ENCODE data around the gene ATF6. TPM values are rescaled to one million over a fixed set of nuclear protein-coding genes. Genes with fewer than 3 reads are reported as not detected.

Gene ATF6
- total and polyA plus RNA-seq, 2 donors (not counting 1 experiment from before 2014, with no cell fraction given): 25.3 to 27.4 TPM

DNA sequence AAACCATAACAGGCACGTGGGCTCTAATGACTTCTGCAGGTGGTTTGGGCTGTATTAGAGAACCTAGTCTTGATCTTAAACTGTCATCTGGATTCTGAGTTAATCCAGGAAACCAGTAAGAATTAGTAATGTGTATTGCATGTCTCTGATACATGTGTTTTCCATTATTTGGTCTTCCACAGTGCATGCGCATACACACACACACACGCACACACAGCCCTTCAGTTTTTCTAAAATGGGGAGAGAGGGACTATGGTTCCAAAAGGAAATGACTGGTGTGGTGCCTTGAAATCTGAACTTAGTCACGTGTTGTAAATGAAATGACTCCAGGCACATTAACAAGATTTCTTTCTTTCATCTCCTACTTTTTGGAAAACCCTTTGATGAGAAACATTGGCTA lies 190.0 kb downstream of the ATF6 start:
- H3K4me3 ChIP-seq (replicated peaks in 1 of 4; ENCODE audit: control extremely low read depth in 1 of 4, insufficient read depth in 1 of 4, low read depth in 3 of 4, low read length in 4 of 4): no peak overlapping the region
- H4K20me1 ChIP-seq (ENCODE audit: control insufficient read depth, extremely low read depth, insufficient read depth, low read length): no peaks in the 10 kb centered on the region
- H3K27me3 ChIP-seq (ENCODE audit: control insufficient read depth, insufficient read depth, low read length): no peaks in the 10 kb centered on the region

DNA sequence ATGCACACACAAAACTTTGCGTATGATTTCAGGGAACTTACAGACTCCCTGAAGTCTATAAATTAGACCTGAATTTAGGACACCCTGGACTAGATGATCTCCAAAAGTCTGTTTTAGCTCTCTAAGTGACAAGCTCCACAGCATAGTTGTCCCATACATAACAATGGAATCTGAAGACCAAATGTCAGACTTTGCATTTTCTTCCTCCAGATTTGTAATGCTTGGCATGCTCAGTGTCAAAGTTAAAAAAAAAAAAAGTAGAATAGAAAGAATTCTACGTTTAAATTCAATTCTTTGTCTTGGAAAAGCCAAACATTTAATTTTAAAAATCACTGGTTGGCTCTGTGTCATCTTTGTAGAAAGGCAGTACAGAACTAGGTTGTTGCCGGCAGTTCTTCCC lies 190.8 kb downstream of the ATF6 start:
- TF ChIP-seq EZH2 (IDR thresholded peaks at IDR 0.05; ENCODE audit: low read length, missing control alignments): no peak
- TF ChIP-seq, protein P1, sequence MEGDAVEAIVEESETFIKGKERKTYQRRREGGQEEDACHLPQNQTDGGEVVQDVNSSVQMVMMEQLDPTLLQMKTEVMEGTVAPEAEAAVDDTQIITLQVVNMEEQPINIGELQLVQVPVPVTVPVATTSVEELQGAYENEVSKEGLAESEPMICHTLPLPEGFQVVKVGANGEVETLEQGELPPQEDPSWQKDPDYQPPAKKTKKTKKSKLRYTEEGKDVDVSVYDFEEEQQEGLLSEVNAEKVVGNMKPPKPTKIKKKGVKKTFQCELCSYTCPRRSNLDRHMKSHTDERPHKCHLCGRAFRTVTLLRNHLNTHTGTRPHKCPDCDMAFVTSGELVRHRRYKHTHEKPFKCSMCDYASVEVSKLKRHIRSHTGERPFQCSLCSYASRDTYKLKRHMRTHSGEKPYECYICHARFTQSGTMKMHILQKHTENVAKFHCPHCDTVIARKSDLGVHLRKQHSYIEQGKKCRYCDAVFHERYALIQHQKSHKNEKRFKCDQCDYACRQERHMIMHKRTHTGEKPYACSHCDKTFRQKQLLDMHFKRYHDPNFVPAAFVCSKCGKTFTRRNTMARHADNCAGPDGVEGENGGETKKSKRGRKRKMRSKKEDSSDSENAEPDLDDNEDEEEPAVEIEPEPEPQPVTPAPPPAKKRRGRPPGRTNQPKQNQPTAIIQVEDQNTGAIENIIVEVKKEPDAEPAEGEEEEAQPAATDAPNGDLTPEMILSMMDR (conservative IDR thresholded peaks at IDR 0.05 in 1 of 2, IDR thresholded peaks at IDR 0.05 in 1 of 2; ENCODE audit: low read depth in 1 of 2, low read length in 2 of 2): no peak
- Histone ChIP-seq H3K27me3 (ENCODE audit: control insufficient read depth, insufficient read depth, low read length) (no peaks in the 10 kb centered on the region), H3K4me3 (replicated peaks in 1 of 4; ENCODE audit: control extremely low read depth in 1 of 4, insufficient read depth in 1 of 4, low read depth in 3 of 4, low read length in 4 of 4) (no peak overlapping the region), H3K79me2 (ENCODE audit: control insufficient read depth, insufficient read depth, low read length) (no peaks in the 10 kb centered on the region), H4K20me1 (ENCODE audit: control insufficient read depth, extremely low read depth, insufficient read depth, low read length) (no peaks in the 10 kb centered on the region), H3K9ac (ENCODE audit: insufficient read depth, low read length) (no peak overlapping the region), H3K4me2 (ENCODE audit: extremely low read depth, insufficient read depth, low read length) (no peak overlapping the region), H3K36me3 (ENCODE audit: control insufficient read depth, insufficient read depth, low read length) (no peaks in the 10 kb centered on the region), H3K27ac (ENCODE audit: insufficient read depth, low read length) (no peak overlapping the region), H3K4me1 (ENCODE audit: control insufficient read depth, extremely low read depth, insufficient read depth, low read length) (peaks cover 14% of the 10 kb centered on the region), H3K9me3 (ENCODE audit: control insufficient read depth, insufficient read depth, low read depth, low read length) (no peaks in the 10 kb centered on the region), H2AFZ (ENCODE audit: low read length) (no peak overlapping the region)
- DNase-seq (ENCODE audit: low read depth in 2 of 2): no peak

More for the DNA sequence above, 190.0 kb downstream of the ATF6 start:
- Histone ChIP-seq H3K36me3 (ENCODE audit: control insufficient read depth, insufficient read depth, low read length) (no peaks in the 10 kb centered on the region), H3K4me1 (ENCODE audit: control insufficient read depth, extremely low read depth, insufficient read depth, low read length) (peaks cover 11% of the 10 kb centered on the region), H3K9me3 (ENCODE audit: control insufficient read depth, insufficient read depth, low read depth, low read length) (no peaks in the 10 kb centered on the region), H3K9ac (ENCODE audit: insufficient read depth, low read length) (no peak overlapping the region), H3K27ac (ENCODE audit: insufficient read depth, low read length) (peak overlapping the region; percentile 62), H3K79me2 (ENCODE audit: control insufficient read depth, insufficient read depth, low read length) (no peaks in the 10 kb centered on the region), H2AFZ (ENCODE audit: low read length) (no peak overlapping the region), H3K4me2 (ENCODE audit: extremely low read depth, insufficient read depth, low read length) (no peak overlapping the region)
- TF ChIP-seq, protein P1 (conservative IDR thresholded peaks at IDR 0.05 in 1 of 2, IDR thresholded peaks at IDR 0.05 in 1 of 2; ENCODE audit: low read depth in 1 of 2, low read length in 2 of 2): no peak
- no peak for TF ChIP-seq EZH2 (IDR thresholded peaks at IDR 0.05; ENCODE audit: low read length, missing control alignments)
- peak; percentile 54 to 71 for DNase-seq (ENCODE audit: low read depth in 2 of 2)

DNA sequence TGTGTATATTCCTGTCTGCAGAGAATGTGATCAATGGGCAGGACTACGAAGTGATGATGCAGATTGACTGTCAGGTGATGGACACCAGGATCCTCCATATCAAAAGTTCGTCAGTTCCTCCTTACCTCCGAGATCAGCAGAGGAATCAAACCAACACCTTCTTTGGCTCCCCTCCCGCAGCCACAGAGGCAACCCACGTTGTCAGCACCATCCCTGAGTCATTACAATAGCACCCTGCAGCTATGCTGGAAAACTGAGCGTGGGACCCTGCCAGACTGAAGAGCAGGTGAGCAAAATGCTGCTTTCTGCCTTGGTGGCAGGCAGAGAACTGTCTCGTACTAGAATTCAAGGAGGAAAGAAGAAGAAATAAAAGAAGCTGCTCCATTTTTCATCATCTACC lies 192.3 kb downstream of the ATF6 start:
- TF ChIP-seq EZH2 (IDR thresholded peaks at IDR 0.05; ENCODE audit: low read length, missing control alignments): no peak
- TF ChIP-seq, protein P1 (conservative IDR thresholded peaks at IDR 0.05 in 1 of 2, IDR thresholded peaks at IDR 0.05 in 1 of 2; ENCODE audit: low read depth in 1 of 2, low read length in 2 of 2): no peak
- H3K79me2 ChIP-seq (ENCODE audit: control insufficient read depth, insufficient read depth, low read length): no peaks in the 10 kb centered on the region
- no peaks in the 10 kb centered on the region for H4K20me1 ChIP-seq (ENCODE audit: control insufficient read depth, extremely low read depth, insufficient read depth, low read length)
- H3K4me3 ChIP-seq (replicated peaks in 1 of 4; ENCODE audit: control extremely low read depth in 1 of 4, insufficient read depth in 1 of 4, low read depth in 3 of 4, low read length in 4 of 4): no peak overlapping the region
- no peak overlapping the region for H3K4me2 ChIP-seq (ENCODE audit: extremely low read depth, insufficient read depth, low read length)
- no peaks in the 10 kb centered on the region for H3K27me3 ChIP-seq (ENCODE audit: control insufficient read depth, insufficient read depth, low read length)
- peak in 1 of 2 donors; percentile 79 for DNase-seq (ENCODE audit: low read depth in 2 of 2)
- H2AFZ ChIP-seq (ENCODE audit: low read length): no peak overlapping the region
- no peaks in the 10 kb centered on the region for H3K36me3 ChIP-seq (ENCODE audit: control insufficient read depth, insufficient read depth, low read length)
- H3K27ac ChIP-seq (ENCODE audit: insufficient read depth, low read length): no peak overlapping the region
- H3K4me1 ChIP-seq (ENCODE audit: control insufficient read depth, extremely low read depth, insufficient read depth, low read length): peaks cover 15% of the 10 kb centered on the region
- H3K9me3 ChIP-seq (ENCODE audit: control insufficient read depth, insufficient read depth, low read depth, low read length): no peaks in the 10 kb centered on the region
- H3K9ac ChIP-seq (ENCODE audit: insufficient read depth, low read length): no peak overlapping the region

All from fibroblast of lung (primary cell).